Epithelial cell of proximal tubule (primary cell): ENCODE data around the gene EML5. TPM values are rescaled to one million over a fixed set of nuclear protein-coding genes. Genes with fewer than 3 reads are reported as not detected.

Experiments used
- DNase-seq: peaks from one replicate; pipeline ENCODE4 v3.0.0-alpha.2; 2011; ENCODE audit warnings: low read depth
- H3K4me3 ChIP-seq: 2 replicates; pipeline ENCODE4 v1.5.1; 2011; ENCODE audit warnings: low read depth, mild to moderate bottlenecking, low read length
- total RNA-seq: library from RNA; depleted of rRNA; stranded (reverse); fragments of >200 nt; gene quantifications from 2 replicates; pipeline ENCODE4 v1.2.3, GENCODE V29; 2015
- TF ChIP-seq, protein P1 (sequence below): conservative IDR thresholded peaks from 2 replicates; pipeline ENCODE4 v1.5.1; 2012; ENCODE audit warnings: low read depth, mild to moderate bottlenecking, low read length

Gene EML5
- total RNA-seq, 1 donor from 2014 or later, result 0.40 TPM

- DNase-seq, result no peak
- H3K4me3 ChIP-seq, result no peak overlapping the region
- TF ChIP-seq, protein P1, sequence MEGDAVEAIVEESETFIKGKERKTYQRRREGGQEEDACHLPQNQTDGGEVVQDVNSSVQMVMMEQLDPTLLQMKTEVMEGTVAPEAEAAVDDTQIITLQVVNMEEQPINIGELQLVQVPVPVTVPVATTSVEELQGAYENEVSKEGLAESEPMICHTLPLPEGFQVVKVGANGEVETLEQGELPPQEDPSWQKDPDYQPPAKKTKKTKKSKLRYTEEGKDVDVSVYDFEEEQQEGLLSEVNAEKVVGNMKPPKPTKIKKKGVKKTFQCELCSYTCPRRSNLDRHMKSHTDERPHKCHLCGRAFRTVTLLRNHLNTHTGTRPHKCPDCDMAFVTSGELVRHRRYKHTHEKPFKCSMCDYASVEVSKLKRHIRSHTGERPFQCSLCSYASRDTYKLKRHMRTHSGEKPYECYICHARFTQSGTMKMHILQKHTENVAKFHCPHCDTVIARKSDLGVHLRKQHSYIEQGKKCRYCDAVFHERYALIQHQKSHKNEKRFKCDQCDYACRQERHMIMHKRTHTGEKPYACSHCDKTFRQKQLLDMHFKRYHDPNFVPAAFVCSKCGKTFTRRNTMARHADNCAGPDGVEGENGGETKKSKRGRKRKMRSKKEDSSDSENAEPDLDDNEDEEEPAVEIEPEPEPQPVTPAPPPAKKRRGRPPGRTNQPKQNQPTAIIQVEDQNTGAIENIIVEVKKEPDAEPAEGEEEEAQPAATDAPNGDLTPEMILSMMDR, result no peak
These were observed 195.7 kb downstream of the EML5 start for GRCh38 chr14:88597038-88597437.

DNA sequence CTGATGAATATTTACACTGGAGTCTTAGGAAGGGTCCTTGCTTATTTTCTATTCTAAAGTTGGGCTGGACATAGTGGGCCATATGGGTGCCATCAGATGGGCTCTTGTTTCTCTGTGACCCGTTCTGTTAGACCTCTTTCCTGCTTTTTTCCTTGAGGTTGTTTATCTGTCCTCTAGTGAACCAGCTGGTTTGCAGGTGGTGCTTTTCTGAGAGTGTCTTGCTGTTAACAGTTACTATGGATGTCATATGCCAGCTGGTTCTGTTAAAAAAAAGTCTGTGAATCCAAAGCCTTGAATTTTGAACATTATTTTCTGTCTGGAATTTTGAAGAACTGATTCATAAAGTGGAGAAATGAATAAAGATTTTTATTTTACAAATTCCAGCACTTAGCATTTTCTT lies 200.7 kb downstream of the EML5 start:
- DNase-seq, result no peak
- TF ChIP-seq, protein P1, result no peak
- H3K4me3 ChIP-seq, result no peak overlapping the region

DNA sequence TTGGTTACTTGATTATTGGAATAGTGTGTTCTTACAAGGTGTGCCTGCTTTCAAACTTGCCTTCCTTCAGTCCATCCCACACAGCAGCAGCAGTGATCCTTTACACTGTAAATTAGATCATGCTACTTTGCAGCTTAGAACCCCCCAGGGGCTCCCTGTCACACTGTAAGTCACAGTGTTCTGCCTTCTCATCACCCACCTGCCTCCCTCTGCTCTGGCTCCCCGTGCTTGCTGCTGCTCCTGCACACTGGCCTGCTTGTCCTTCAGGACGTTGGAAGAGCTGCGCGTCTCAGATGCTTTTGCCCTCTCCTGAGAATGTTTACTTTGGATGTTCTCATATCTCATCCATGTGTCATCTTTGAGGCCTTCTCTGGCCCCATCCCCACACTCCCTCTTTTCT lies 202.6 kb downstream of the EML5 start:
- DNase-seq, result no peak
- TF ChIP-seq, protein P1, result no peak
- H3K4me3 ChIP-seq, result no peak overlapping the region

- no peak for DNase-seq
- no peak overlapping the region for H3K4me3 ChIP-seq
- TF ChIP-seq, protein P1, result no peak
These were observed 204.7 kb downstream of the EML5 start for GRCh38 chr14:88588081-88588480.

- no peak for DNase-seq
- TF ChIP-seq, protein P1, result no peak
- H3K4me3 ChIP-seq, result no peak overlapping the region
These were observed 208.3 kb downstream of the EML5 start for GRCh38 chr14:88584451-88584850.

DNA sequence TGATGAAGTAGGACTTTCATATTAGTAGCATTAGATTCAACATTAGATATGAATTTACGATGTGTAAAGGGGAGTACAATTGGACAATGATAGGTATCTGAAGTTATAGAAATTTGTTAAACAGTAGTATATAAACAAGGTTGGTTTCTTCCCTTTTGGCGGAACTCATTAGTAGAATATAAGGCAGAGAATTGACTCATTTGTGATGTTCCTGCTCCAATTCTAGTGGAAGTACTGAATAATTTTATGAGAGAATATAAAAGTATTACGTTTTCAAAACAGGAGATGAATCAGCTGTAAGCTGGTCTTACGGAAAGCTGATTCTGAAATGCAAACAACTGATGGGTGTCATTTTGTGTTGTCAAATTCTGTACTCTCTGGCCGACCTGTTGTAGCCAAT lies 216.5 kb downstream of the EML5 start:
- H3K4me3 ChIP-seq, result no peak overlapping the region
- DNase-seq, result no peak
- TF ChIP-seq, protein P1, result no peak

DNA sequence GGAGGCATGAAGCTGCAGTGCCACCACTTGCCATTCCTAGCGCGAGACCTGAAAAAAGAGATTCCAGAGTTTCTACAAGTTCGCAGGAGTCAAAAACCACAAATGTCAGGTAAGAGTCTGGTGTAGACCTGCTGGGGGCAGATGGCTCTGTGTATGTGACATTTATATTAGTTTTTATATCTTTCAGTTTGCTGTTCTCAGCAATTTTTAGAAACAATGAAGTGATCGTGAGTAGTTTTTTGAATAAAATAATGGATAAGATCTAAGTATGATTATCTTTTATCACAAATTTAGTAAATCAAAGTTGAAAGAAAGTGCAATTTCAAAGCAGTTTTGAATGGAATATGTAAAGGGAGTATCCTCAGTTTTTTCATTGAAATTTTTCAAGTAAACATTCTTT lies 220.6 kb downstream of the EML5 start:
- no peak overlapping the region for H3K4me3 ChIP-seq
- DNase-seq, result no peak
- TF ChIP-seq, protein P1, result no peak
